ENCODE results near the gene AQP10.
"Not testable (repeated sequence)": the region's sequence is repeated elsewhere in the genome, so short reads cannot be mapped to it uniquely, and the experiment has no call there.

GRCh38 chr1:154341366-154341765, 20.5 kb downstream of the AQP10 start:
- not testable (repeated sequence) for TF ChIP-seq ZNF79 (CRISPR knock-in tag; IDR thresholded peaks at IDR 0.05; ENCODE audit: low read depth); FIP1L1 (IDR thresholded peaks at IDR 0.05; ENCODE audit: low read depth, low read length, poor library complexity, severe bottlenecking)
- TF ChIP-seq, protein P1, sequence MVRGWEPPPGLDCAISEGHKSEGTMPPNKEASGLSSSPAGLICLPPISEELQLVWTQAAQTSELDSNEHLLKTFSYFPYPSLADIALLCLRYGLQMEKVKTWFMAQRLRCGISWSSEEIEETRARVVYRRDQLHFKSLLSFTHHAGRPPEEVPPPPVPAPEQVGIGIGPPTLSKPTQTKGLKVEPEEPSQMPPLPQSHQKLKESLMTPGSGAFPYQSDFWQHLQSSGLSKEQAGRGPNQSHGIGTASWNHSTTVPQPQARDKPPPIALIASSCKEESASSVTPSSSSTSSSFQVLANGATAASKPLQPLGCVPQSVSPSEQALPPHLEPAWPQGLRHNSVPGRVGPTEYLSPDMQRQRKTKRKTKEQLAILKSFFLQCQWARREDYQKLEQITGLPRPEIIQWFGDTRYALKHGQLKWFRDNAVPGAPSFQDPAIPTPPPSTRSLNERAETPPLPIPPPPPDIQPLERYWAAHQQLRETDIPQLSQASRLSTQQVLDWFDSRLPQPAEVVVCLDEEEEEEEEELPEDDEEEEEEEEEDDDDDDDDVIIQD (CRISPR knock-in tag; IDR thresholded peaks at IDR 0.05): not testable (repeated sequence)
